GM18517 (cell line): ENCODE measurements around the gene PRADC1.

Source experiments
- ATAC-seq: cut with Tn5 transposase; IDR thresholded peaks from one replicate; pipeline ENCODE4 v1.9.1; 2021; ENCODE audit warnings: mild to moderate bottlenecking, moderate library complexity; ENCODE audit not compliant: unreplicated experiment

PRADC1 gene

GRCh38 chr2:73259276-73259675 lies 26.2 kb upstream of the PRADC1 start:
- no peak for ATAC-seq

- ATAC-seq: no peak
These were observed 25.8 kb upstream of the PRADC1 start for GRCh38 chr2:73258913-73259215.

DNA sequence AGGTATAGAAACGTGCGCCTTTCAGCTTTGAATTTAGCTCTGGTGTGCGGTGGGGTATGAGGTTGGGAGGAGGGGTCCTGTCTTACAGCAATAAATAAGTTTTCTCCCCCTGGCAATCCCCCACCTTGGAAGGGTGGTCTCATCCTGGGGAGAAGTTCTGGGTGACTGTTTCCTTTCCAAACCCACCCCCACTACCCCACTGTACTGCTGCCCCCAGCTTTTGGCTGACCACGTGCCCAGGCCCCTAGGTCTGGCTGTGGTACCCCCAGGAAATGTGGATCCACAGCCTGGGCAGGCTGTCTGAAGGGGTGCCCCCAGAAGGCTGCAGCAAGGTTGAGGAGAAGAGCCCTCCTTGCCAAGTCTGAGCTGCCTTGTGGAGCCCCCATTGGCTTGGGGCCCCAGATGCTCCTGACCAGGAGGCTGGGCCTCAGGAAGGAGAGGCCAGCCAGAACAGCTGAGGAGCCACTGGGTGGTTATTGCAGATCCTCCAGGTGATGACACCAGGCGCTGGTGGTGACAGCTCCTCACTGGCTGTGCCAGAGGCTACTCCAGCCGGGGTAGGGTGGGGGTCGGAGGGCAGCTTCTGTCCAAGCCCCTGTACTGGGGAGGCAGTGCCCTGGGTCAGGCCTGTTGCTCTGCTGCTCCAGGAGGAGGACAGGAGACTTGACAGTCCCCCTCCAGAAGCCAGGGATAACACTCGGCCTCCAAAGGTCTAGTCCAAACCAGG lies 25.3 kb upstream of the PRADC1 start:
- ATAC-seq: no peak

DNA sequence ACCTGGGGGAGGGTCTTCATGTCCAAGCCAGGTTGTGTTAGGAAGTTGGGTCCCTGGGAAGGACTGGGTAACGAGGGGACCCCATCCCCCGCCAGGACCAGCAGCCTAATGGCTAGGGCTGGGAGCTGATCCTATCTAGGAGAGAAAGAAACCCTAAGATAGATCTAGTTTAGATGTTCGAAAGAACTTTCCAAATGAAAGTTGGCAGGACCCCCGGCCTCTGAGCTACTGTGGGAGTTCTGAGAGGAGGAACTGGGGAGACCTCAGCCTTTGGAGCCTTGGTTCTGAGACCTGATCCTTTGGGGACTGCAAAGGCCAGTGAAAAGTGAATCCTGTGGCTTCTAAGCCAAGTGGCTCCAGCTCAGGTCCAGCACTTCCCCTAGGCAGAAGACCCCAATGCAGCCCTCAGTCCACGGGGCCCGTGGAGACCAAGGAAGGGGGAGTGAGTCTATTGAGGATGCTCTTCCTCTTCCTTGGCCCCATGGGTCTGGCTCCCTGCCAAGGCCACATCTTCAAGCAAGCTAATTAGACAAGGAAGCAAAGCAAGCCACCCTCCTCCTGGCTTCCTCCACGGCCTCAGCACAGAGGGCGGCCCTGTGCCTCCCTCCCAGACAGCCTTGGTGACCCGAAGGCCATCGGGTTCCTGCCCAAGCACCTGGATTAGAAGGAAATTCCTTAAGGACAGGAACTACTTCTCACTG lies 24.5 kb upstream of the PRADC1 start:
- no peak for ATAC-seq

DNA sequence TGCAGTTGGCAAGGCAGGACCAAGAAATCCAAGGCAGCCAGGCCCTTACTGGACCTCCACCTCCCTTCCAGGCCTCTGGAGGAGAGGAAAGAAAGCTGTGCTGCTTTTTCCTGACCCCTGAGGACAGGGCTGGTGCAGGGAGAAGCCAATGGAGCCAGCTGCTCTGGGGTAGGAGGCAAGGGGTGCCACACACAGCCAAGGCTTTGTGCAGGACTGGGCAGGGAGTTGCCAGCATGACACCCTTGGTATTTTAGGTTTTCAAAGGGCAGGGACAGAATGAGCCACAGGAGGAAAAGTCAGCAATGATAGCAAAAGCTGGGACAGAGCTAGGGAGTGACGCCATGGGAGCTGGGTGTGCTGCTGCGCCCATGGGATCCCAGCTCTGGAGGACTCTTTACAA lies 24.0 kb upstream of the PRADC1 start:
- no peak for ATAC-seq

DNA sequence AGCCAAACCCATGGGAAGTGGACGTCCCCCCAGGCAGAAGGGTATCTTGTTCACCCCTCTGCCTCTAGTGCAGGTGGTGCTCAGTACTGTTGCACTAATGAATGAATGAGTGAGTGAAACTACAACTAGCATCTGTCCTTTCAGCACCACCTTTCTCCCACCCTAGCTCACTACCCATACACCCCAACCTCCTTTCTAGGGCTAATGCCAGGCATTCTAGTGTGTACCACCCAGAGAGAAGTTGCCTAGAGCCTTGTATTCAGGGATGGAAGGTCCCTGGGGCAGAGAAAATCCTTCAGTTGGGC lies 23.5 kb upstream of the PRADC1 start:
- no peak for ATAC-seq

GRCh38 chr2:73255907-73256617 lies 23.0 kb upstream of the PRADC1 start:
- ATAC-seq: no peak

DNA sequence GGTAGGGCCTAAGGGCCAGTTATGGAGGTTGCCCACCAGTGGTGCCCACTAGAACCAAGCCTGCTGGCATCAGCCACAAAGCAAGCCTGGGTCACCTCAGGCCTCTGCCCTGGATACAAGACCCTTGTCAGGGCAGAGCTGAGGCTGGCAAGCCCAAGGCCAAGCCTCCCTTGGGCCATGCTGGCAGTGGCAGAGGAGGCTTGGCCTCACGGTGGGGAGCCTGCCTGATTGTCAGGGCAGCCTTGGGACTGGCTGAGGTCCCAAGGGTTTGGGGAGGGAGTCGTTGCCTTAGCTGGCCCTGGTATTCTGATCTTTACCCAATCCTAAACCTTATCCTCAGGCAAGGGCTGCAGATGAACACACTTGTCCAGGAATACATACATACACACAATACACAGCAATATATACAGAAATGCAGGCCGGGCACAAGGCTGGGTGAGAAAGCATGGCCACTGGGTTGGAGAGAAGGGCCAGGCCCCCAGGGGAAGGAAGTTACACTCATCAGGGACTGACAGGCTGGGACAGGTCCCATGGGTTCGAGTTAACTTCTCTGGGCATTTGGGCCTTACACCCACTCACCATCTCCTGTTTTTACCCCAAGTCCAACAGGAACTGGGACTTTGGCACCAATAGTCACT lies 22.1 kb upstream of the PRADC1 start:
- ATAC-seq: no peak

DNA sequence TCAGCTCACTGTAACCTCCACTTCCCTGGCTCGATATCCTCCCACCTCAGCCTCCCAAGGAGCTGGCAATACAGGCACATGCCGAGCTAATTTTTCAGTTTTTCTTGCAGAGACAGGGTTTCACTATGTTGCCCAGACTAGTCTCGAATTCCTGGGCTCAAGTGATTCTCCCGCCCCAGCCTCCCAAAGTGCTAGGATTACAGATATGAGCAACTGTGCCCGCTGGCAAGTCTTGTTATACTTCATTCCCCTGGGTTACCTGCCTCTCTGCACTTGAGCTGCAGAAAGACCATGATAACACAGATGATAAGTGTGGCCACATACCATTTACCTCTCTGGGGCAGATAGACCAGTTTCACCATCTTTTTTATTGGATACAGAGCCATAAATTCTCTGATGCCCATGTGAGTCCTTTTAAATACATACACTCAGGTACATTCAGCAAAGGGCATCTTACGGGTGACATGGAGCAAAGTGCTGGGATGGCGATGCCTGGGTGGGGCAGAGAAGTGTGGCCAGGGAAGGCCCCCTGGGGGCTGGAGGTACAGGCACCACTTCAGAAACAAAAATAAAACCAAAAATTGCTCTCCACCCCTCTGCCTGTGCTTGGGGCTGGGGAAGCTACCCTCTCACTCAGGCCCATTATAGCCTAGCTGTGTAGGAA lies 21.4 kb upstream of the PRADC1 start:
- ATAC-seq: no peak

- no peak for ATAC-seq
These were observed 20.9 kb upstream of the PRADC1 start for GRCh38 chr2:73253901-73254300.

GRCh38 chr2:73253400-73253799 lies 20.4 kb upstream of the PRADC1 start:
- no peak for ATAC-seq

DNA sequence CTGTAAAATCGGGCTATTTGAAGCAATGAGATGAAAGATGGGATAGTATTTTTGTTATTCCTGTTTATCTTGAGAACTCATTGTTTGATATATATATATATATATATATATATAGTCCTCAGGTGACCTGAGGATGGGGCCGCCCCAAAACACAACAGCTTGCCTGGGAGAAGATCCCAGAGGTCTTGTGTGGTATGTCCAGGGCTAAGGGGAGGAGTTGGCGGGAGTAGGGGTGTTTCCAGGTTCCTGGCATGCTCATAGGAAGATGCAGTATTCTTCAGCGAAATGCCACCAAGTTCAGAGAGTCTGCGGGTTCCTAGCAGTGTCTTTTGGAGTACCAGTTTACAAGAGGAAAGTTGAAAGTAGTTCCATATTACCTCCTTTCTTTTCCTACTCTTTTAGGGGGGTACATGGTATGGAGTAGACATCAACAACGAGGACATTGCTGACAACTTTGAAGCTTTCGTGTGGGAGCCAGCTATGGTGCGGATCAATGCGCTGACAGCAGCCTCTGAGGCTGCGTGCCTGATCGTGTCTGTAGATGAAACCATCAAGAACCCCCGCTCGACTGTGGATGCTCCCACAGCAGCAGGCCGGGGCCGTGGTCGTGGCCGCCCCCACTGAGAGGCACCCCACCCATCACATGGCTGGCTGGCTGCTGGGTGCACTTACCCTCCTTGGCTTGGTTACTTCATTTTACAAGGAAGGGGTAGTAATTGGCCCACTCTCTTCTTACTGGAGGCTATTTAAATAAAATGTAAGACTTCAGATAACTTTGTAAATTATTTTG lies 19.4 kb upstream of the PRADC1 start:
- ATAC-seq: no peak

DNA sequence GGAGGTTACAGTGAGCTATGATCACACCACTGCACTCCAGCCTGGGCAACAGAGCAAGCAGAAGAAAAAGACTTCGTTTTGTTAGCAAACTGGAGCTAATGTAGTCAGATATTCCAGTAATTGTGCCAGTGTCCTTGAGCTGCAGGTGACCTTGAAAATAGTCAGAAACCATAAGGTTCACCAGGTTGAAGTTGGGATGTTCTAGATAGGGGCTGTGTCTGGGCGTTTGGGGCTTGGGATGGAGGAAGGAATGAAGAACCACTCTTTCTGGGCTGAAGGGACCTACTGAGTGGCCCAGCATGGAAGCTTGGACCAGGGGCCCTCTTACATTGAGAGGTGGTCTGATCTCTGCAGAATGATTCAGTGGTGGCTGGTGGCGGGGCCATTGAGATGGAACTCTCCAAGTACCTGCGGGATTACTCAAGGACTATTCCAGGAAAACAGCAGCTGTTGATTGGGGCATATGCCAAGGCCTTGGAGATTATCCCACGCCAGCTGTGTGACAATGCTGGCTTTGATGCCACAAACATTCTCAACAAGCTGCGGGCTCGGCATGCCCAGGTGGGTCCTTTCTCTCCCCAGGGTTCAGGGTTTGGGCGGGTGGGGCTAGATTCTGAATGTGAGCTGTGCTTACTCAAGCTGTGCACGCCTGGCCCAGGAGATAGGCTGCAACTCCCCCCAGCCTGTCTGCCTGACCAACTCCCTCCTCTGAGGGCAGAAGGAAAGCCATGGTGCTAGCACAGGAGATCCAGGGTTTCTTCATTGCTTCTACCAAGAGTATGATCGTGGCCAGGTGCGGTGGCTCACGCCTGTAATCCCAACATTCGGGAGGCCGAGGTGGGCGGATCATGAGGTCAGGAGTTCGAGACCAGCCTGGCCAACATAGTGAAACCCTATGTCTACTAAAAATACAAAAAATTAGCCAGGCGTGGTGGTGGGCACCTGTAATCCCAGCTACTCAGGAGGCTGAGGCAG lies 18.1 kb upstream of the PRADC1 start:
- ATAC-seq: no peak

DNA sequence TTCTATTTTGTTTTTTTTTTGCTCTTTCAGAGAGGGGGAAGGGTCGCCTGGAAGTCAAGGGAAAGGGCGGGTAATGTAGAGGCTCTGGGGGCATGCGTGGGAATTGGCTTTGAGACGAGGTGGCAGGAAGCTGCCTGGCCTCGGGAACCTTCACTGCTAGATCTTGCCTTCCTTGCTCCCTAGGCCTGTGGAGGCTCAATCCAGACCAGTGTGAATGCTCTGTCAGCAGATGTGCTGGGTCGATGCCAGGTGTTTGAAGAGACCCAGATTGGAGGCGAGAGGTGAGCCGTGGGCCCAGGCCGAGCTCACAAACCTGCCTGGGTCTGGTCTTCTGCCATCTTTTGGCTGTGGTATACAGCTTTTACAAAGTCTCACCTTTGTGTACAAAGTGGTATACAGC lies 16.6 kb upstream of the PRADC1 start:
- no peak for ATAC-seq

GRCh38 chr2:73246850-73247249 lies 13.8 kb upstream of the PRADC1 start:
- no peak for ATAC-seq

GRCh38 chr2:73244580-73244979 lies 11.5 kb upstream of the PRADC1 start:
- no peak for ATAC-seq

DNA sequence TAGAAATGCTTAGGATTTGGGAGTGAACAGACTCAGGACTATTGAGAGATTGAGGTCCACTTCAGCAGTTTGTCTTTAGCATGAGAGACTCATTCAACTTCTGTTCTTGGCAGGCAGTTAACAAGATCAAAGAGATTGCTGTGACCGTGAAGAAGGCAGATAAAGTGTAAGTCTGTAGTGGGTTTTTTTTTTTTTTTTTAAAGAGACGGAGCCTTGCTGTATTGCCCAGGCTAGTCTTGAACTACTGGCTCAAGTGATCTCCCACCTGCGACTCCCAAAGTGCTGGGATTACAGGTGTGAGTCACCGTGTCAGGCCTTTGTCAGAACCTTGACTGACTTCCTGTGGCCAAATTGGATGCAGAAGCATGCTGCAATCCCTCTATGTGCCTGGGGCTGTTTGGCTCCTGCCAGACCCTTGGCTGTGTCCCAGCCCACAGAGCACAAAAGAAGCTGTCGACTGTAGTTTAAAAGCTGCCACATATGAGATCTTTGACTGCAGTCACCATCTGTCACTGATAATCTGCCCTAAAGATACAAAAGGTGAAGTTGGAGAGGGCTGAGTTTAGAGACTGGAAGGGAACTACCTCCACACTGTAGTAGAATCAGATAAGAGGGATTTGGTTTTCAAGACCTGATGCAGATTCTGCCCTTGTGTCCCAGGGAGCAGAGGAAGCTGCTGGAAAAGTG lies 11.0 kb upstream of the PRADC1 start:
- no peak for ATAC-seq

DNA sequence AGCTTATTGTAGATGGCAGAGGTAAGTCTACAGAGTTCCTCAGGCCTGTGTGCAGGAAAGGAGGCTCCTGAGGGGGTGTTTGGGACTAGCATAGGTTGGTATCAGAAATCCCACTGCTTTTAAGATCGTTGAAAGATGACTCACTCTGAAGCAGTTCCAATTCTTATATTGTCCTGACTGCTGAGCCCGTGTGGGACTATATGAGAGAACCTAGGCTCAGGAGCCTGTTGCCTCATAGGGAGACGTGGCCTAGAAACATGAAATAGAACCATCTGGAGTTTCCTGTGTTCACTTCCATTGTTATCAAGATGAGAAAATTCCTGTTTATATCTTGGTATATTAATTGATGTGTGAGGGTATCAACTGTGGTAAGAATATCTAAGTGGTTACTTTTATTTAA lies 6.7 kb upstream of the PRADC1 start:
- no peak for ATAC-seq

DNA sequence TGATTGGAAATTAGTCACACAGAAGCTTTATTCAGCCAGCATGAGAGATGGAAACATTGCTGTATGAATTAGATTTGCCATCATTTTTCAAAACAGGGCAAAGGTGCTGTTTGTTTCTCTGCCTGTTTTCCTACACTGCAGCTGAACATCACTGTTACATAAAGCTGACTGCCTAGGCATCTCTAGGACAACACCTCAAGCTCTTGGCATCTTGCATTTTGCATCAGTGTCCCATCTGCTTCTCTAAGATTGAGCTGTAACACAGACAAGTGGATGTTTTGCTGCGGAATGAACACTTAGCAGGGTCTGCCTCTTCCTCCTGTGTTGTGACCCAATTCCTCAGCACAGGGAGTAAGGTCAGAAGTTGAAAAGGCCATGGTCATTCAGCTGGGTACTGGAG lies 5.9 kb upstream of the PRADC1 start:
- ATAC-seq: no peak
